ELR (cell line): ENCODE measurements around the gene GNL1.
"Not testable (repeated sequence)": the region's sequence is repeated elsewhere in the genome, so short reads cannot be mapped to it uniquely, and the experiment has no call there.

Source experiments
- DNase-seq: peaks from one replicate; pipeline ENCODE4 v3.0.0-alpha.2; 2015; ENCODE audit warnings: low read depth

GNL1 gene

DNA sequence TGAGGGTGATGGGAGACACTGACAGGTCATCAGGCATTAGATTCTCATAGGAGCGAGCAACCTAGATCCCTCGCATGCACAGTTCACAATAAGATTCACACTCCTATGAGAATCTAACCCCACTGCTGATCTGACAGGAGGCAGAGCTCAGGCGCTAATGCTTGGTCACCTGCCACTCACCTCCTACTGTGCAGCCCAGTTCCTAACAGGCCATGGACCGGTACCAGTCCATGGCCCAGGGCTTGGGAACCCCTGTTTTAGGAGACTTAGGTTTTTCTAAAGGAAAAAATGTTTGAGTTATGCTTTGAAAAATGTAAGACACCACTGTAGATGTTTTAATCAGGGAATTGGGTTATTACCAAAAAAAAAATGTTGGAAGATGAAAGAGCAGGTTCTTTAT lies 60.3 kb downstream of the GNL1 start:
- no peak for DNase-seq

DNA sequence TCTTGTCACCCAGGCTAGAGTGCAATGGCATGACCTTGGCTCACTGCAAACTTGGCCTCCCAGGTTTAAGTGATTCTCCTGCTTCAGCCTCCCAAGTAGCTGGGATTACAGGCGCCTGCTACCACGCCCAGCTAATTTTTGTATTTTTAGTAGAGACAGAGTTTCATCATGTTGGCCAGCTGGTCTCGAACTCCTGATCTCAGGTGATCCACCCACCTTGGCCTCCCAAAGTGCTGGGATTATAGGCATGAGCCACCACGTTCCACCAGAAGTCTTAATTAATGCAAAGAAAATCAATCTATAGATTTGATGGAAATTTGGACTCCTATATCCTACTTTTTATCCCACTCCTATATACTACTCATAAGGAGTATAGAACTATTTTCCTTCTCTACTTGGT lies 61.2 kb downstream of the GNL1 start:
- not testable (repeated sequence) for DNase-seq

DNA sequence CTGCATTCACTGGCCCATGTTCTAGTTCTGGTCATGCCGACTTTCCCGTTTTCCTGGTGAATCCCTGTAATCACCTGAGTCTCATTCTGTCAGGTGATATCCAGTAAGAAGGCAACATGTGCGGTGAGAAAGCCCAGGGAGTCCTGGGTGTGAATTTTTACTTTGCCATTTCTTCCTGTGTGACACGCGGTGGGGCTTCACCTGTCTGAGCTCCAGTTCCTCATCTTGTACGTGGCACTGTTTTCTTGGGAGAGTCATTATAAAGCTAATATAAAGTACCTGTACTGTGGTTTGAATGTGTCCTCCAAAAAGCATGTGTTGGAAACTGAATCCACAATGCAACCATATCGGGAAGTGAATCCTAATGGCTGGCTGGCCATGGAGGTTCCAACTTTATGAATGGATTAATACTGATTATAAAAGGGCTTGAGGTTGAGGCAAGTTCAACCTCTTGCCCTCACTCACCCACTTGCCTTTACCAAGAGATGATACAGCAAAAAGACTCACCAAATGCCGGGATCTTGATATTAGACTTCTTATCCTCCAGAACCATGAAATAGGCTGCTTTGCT lies 61.9 kb downstream of the GNL1 start:
- no peak for DNase-seq

DNA sequence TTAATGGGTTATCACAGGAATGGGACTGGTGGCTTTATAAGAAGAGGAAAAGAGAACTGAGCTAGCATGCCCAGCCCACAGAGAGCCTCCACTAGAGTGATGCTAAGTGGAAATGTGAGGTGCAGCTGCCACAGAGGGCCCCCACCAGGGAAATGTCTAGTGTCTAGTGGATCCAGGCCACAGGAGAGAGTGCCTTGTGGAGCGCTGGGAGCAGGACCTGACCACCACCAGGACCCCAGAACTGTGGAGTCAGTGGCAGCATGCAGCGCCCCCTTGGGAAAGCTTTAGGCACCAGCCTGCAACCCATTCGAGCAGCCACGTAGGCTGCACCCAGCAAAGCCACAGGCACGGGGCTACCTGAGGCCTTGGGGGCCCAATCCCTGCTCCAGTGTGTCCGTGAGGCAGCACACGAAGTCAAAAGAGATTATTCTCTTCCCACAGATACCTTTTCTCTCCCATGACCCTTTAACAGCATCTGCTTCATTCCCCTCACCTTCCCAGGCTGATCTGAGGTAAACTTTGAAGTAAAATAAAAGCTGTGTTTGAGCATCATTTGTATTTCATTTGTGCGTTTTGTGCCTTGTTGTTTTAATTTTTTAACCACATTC lies 62.5 kb downstream of the GNL1 start:
- DNase-seq: no peak

DNA sequence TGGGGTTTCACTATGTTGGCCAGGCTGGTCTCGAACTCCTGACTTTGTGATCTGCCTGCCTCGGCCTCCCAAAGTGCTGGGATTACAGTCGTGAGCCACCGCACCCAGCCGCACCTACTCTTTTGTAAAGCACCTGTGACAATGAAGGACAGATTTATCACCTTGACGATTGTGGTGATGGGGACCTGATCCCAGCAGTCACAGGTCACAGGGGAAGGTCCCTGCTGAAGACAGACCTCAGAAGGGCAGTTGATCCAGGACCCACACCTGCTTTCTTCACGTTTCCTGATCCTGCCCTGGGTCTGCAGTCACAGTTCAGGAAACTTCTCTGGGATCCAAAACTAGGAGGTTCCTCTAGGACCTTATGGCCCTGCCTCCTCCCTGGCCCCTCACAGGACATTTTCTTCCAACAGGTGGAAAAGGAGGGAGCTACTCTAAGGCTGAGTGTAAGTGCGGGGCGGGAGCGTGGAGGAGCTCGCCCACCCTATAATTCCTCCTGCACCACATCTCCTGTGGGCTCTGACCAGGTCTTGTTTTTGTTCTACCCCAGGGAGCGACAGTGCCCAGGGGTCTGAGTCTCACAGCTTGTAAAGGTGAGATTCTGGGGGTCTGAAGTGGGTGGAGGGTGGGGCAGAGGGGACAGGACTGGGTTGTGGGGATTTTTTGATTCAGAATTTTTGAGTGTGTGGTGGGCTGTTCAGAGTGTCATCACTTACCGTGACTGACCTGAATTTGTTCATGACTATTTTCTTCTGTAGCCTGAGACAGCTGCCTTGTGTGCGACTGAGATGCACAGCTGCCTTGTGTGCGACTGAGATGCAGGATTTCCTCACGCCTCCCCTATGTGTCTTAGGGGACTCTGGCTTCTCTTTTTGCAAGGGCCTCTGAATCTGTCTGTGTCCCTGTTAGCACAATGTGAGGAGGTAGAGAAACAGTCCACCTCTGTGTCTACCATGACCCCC lies 64.0 kb downstream of the GNL1 start:
- DNase-seq: no peak
